Fibroblast of the conjunctiva (primary cell): ENCODE results near the gene RPL22.

Source experiments
- DNase-seq: peaks from one replicate; pipeline ENCODE4 v3.0.0-alpha.2; 2010; ENCODE audit warnings: low read depth

Gene RPL22

GRCh38 chr1:6200188-6200809, 904 bp upstream of the RPL22 start:
- no peak for DNase-seq

DNA sequence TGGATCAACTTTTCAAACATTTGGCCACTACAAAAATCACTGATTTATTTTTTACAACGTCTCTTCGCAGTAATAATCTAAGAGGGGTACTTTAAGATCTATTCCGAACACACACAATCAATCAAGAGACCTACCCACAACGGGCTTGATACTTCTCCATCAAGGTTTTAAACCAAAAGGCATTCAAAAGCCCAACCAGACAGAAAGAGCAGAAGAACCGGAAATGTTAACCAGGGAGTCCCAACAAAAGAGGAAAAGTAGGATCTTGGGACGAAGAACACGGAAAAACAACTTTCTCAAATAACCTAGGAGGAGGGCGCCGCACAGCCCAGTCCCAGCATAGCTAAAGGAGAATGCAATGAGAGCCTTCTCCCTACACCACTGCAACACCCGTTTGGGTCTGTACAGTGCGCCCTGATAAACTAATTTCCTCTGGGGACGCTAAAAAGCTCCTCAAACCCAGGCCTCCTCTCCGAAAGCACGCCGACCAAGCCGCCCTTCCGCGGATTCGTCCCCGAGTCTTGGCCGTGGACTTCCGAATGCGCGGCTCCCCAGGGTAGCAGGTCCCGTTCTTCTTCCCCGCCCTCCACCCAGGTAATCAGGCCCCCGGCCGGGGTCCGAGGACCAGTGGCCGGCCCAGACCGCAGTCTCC, 623 bp downstream of the RPL22 start:
- no peak for DNase-seq

GRCh38 chr1:6197746-6198427, 1.5 kb downstream of the RPL22 start:
- no peak for DNase-seq

DNA sequence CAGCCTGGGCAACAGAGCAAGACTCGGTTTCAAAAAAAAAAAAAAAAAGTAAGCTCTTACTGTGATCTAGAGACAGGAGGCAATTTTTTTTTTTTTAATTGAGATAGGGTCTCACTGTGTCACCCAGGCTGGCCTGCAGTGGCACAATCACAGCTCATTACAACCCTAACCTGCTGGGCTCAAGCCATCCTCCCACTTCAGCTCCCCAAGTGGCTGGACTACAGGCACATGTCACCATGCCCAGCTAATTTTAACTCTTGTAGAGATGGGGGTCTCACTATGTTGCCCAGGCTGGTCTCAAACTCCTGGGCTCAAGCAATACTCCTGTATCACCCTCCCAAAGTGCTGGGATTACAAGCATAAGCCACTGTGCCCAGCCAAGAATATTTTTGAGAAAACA, 7.4 kb downstream of the RPL22 start:
- DNase-seq: no peak

DNA sequence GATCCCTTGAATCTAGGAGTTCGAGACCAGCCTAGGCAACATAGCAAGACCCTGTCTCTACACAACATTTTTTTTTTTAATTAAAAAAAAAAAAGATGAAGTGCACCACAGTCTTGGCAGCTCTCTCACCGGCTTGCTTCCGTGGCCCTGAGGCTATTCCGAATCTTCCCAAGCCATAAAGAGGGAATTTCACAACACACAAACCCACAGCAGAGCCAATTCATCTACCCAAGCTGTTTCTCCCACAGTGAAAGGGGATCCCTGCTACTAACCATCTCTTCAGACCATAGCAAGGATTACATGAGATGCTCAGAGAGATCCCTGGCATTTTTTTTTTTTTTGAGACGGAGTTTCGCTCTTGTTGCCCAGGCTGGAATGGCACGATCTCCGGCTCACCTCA, 10.9 kb downstream of the RPL22 start:
- DNase-seq: no peak

- peak; percentile 29 for DNase-seq
Measured at GRCh38 chr1:6185635-6186382, 13.6 kb downstream of the RPL22 start.

DNA sequence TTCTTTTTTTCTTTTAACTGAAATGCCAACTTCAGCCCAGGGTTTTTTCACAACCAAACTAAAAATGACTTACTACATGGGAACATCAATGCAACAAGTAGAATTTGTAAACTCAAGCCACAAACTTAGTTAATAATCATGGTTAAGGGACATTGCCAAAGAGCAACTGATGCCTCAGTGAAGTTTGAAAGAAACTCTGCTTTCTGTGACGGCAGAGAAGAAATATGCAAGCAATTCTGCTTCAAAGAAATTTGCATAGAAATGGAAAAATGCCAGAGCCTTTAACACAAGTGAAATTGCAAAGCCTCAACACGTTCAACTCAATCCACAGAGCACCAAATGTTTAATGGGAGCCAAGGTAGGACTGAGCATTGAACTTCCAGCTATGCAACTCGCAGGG, 14.2 kb downstream of the RPL22 start:
- DNase-seq: peak; percentile 62

- DNase-seq: no peak
Measured at GRCh38 chr1:6184083-6184783, 15.2 kb downstream of the RPL22 start.

DNA sequence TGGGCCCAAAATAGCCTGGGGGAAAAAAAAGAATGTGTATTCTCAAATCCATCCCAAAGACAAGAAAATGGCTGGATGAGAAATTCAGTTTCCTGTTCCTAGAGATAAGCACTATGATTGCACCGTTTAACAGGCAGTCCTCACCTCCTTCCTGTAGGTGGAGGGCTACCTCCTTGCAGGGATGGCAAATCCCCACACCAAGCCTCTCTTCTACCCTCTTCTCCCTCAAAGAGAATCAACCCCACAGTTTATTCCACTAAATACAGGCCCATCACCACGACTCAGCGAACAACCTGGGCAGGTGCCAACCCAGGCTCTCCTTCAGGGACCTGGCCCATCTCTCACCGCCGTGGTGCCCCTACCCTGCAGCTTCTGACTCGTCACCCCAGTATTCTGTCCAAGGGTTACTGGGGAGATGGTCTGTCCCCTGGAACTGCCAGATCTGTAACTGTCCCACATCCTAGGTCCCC, 15.8 kb downstream of the RPL22 start:
- no peak for DNase-seq

- DNase-seq: no peak
Measured at GRCh38 chr1:6181347-6181770, 18.0 kb downstream of the RPL22 start.

- DNase-seq: no peak
Measured at GRCh38 chr1:6180707-6181311, 18.6 kb downstream of the RPL22 start.

GRCh38 chr1:6180268-6180706, 19.1 kb downstream of the RPL22 start, which contains the start of gene CHD5:
TSS of gene CHD5 (minus strand) at chr1:6180321. CDS start at chr1:6180023, 298 bp downstream.
- no peak for DNase-seq

DNA sequence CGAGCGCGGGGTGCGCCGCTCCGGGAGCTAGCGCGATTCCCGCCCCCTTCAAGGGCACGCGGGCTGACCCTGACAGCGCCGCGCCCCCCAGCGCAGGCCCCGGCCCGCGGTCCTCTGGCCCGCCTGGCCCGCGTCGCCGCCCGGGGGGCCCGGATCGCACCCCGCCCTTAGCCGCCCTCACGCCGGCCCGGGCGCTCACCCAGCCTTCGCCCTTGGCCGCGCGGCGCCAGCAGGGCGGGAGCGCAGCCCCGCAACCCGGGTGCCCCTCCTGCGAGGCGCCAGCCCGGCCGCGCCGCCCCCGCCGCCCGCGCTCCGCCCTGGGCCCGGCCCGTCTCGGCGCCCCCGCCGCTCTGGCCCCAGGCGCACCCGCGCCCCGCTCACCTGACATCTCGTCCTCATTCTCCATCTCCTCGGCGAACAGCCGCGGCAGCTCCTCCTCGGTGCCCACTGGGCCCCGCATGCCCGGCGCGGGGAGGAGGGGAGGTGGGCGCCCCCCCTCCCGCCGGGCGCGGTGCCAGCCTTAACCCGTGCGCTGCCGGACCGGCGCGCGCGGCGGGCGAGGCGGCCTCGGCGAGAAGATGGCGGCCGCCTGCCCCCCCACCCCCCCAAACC, 19.7 kb downstream of the RPL22 start:
- no peak for DNase-seq

DNA sequence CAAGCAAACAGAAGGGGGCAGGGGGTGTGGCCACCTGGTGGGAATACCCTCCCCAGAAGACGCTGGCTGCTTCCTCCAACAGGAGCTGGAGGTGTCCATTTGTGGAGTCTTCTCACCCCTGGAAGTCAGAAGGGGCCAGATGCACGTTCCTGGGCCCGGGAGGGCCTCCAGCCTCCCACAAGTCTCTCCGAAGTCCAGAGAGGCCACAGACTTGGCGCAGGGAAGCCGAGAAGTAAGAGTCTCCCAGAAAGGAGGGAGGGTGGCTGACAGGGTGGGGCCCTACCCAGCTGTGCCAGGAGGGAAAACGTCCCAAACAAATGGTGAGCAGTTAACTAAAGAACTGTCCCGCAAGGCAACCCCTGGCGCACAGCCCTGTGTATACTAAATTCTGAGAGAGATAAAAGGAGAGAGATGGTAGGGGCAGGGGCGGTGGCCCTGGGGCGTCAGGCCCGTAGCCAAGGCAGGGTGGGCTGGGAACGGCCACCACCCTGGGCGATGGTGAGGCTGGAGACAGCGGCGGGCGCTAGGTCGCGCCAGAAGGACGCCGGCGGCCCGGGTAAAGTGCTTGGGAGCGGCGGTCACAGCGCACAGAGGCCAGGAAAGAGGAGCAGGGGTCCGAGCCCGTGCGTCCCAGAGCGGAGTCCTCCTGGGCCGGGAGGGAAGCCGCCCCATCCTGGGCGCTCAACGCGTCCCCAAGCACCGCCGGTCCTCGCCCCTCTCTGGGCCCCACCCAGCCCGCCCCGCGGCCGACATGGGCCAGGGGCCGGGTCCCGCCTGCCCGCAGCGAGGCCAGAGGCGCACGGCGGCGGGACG, 20.4 kb downstream of the RPL22 start:
- DNase-seq: no peak

DNA sequence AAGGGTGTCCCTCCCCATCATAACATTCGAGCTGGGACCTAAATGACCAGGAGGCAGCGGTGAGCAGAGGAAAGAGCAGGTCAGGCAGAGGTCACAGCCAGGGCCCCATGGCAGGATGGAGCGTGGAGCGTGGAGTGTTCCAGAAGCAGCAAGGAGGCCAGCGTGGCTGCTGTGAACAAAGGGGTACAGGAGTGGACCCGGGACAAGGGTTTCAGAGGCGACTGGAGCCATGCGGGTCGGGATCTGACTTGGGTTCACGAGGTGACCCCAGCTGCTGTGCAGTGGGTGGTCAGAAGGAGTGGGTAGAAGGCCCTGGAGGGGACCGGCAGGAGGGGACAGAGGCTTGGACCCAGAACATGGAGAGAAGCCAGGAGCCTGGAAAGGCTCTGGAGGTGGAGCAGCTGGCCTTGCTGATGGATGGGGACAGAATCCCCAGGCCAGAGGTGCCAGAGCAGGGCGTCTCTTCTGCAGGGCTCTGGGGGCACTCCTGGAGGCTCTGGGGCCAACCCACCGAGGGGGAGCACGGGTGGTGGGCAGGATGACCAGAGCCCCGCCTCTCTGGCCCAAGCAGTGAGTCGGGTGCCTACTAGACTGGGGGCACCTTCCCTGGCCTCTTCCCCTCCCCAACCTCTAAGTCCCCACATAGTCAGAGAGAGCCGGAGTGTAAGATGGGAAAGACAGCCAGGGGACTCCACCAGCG, 21.6 kb downstream of the RPL22 start:
- no peak for DNase-seq

GRCh38 chr1:6176779-6177178, 22.6 kb downstream of the RPL22 start:
- no peak for DNase-seq

GRCh38 chr1:6175411-6175828, 24.0 kb downstream of the RPL22 start:
- DNase-seq: no peak

DNA sequence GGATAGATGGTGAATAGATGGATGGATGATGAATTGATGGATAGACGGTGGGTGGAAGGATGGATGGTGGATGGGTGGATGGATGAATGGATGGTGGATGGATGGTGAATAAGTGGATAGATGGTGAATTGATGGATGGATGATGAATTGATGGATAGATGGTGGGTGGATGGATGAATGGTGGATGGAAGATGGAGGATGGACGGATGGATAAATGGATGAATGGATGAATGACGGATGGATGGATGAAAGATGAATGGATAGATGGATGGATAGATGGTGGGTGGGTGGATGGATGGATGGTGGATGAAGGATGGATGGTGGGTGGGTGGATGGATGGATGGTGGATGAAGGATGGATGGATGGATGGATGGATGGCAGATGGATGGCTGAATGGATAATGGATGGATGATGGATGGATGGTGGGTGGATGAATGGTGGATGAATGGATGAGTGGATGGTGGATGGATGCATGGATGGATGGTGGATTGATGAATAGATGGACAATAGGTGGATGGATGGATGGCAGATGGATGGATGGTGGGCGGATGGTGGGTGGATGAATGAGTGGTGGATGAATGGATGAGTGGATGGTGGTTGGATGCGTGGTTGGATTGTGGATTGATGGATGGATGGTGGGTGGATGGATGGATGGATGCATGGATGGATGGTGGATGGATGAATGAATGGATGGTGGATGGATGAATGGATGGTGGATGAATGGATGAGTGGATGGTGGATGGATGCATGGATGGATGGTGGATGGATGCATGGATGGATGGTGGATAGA, 24.6 kb downstream of the RPL22 start:
- no peak for DNase-seq

GRCh38 chr1:6172549-6172948, 26.8 kb downstream of the RPL22 start:
- DNase-seq: no peak
